Kidney epithelial cell (primary cell): ENCODE data around the gene ZNF76. TPM values are rescaled to one million over a fixed set of nuclear protein-coding genes. Genes with fewer than 3 reads are reported as not detected.
A peak's percentile ranks its signal among the peaks of the same experiment; 100 is the strongest.
"Not testable (repeated sequence)": the region's sequence is repeated elsewhere in the genome, so short reads cannot be mapped to it uniquely, and the experiment has no call there.

Source experiments
- DNase-seq: peaks from one replicate; pipeline ENCODE4 v3.0.0-alpha.2; 2010; ENCODE audit warnings: low read depth
- H3K27me3 ChIP-seq: 2 replicates; pipeline ENCODE4 v1.6.0; 2011; ENCODE audit warnings: low read length; ENCODE audit not compliant: control insufficient read depth, insufficient read depth
- H3K36me3 ChIP-seq: 2 replicates; pipeline ENCODE4 v1.5.1; 2011; ENCODE audit warnings: low read length; ENCODE audit not compliant: control insufficient read depth, insufficient read depth
- H3K4me3 ChIP-seq: 2 replicates; pipeline ENCODE4 v1.5.1; 2011; ENCODE audit warnings: low read depth, mild to moderate bottlenecking, control low read depth, low read length
- CTCF ChIP-seq: IDR thresholded peaks from 2 replicates; pipeline ENCODE4 v1.5.1; 2011; ENCODE audit warnings: mild to moderate bottlenecking, moderate library complexity, low read length, control low read depth, inconsistent platforms; ENCODE audit not compliant: insufficient read depth, poor library complexity, severe bottlenecking
- total RNA-seq: library from RNA; depleted of rRNA; stranded (reverse); fragments of >200 nt; gene quantifications from 2 replicates; pipeline ENCODE4 v1.2.3, GENCODE V29; 2015

The ZNF76 gene
- total RNA-seq, 1 donor from 2014 or later: 21.2 TPM

- no peaks in the 10 kb centered on the region for H3K36me3 ChIP-seq
- no peaks in the 10 kb centered on the region for H3K27me3 ChIP-seq
- no peak for DNase-seq
- peak; percentile 75 for TF ChIP-seq CTCF
- no peak overlapping the region for H3K4me3 ChIP-seq
Observed at GRCh38 chr6:35327349-35328027, 68.0 kb downstream of the ZNF76 start.

GRCh38 chr6:35328108-35328723, 68.7 kb downstream of the ZNF76 start:
- Histone ChIP-seq H3K27me3 (no peaks in the 10 kb centered on the region), H3K4me3 (no peak overlapping the region), H3K36me3 (no peaks in the 10 kb centered on the region)
- TF ChIP-seq CTCF: no peak
- DNase-seq: no peak

GRCh38 chr6:35328965-35329364, 69.4 kb downstream of the ZNF76 start:
- not testable (repeated sequence) for DNase-seq, H3K36me3 ChIP-seq, H3K4me3 ChIP-seq, H3K27me3 ChIP-seq

- no peak overlapping the region for H3K4me3 ChIP-seq
- no peaks in the 10 kb centered on the region for H3K36me3 ChIP-seq
- no peak for DNase-seq
- TF ChIP-seq CTCF: no peak
- H3K27me3 ChIP-seq: no peaks in the 10 kb centered on the region
Observed at GRCh38 chr6:35330541-35331119, 71.1 kb downstream of the ZNF76 start.

- not testable (repeated sequence) for H3K36me3 ChIP-seq, DNase-seq, H3K4me3 ChIP-seq, H3K27me3 ChIP-seq
Observed at GRCh38 chr6:35332074-35332887, 72.7 kb downstream of the ZNF76 start.

GRCh38 chr6:35341557-35341956, 82.0 kb downstream of the ZNF76 start:
- Histone ChIP-seq H3K4me3 (no peak overlapping the region), H3K36me3 (no peaks in the 10 kb centered on the region), H3K27me3 (no peaks in the 10 kb centered on the region)
- TF ChIP-seq CTCF: no peak
- no peak for DNase-seq
